Natural killer cell (primary cell): Measurements from ENCODE around the gene RAB30. TPM values are rescaled to one million over a fixed set of nuclear protein-coding genes. Genes with fewer than 3 reads are reported as not detected.
A peak's percentile ranks its signal among the peaks of the same experiment; 100 is the strongest.

Experiments used
- ATAC-seq, 3 donors: fragments of 150-1000 bp in 2 of 3; fragments of 200-7000 bp in 1 of 3; cut with Tn5 transposase; 1 replicate in 1 of 3; 2 replicates in 2 of 3; pipeline ENCODE4 v1.10.0; 2021; ENCODE audit warnings: mild to moderate bottlenecking in 2 of 3, moderate library complexity in 2 of 3
- DNase-seq, 2 donors: peaks; one replicate each; pipeline versions ENCODE4 v3.0.0 to v3.0.0-alpha.2; 2013 to 2021; ENCODE audit warnings: mixed read lengths in 1 of 2
- H3K27ac ChIP-seq: one replicate; pipeline ENCODE4 v1.5.1; 2013; ENCODE audit warnings: mild to moderate bottlenecking, low read length
- H3K27me3 ChIP-seq: one replicate; pipeline ENCODE4 v1.6.1; 2013; ENCODE audit warnings: low read length; ENCODE audit not compliant: control insufficient read depth, insufficient read depth
- H3K36me3 ChIP-seq: one replicate; pipeline ENCODE4 v1.6.1; 2013; ENCODE audit warnings: low read length; ENCODE audit not compliant: control insufficient read depth, insufficient read depth
- H3K4me1 ChIP-seq: one replicate; pipeline ENCODE4 v1.6.1; 2013; ENCODE audit warnings: low read length; ENCODE audit not compliant: control insufficient read depth, insufficient read depth
- H3K4me3 ChIP-seq: one replicate; pipeline ENCODE4 v1.5.1; 2013; ENCODE audit warnings: low read length
- H3K9me3 ChIP-seq: one replicate; pipeline ENCODE4 v1.6.1; 2013; ENCODE audit warnings: low read length; ENCODE audit not compliant: control insufficient read depth, insufficient read depth
- H3K27ac Mint-ChIP-seq, 2 donors: one replicate each; pipeline ENCODE4 v1.8.0; 2022; ENCODE audit warnings: mild to moderate bottlenecking in 2 of 2, mixed read lengths in 2 of 2, moderate library complexity in 1 of 2
- H3K27me3 Mint-ChIP-seq, 2 donors: one replicate each; pipeline ENCODE4 v1.8.0; 2022; ENCODE audit warnings: low read depth in 2 of 2, mixed read lengths in 2 of 2
- H3K36me3 Mint-ChIP-seq: one replicate; pipeline ENCODE4 v1.8.0; 2022; ENCODE audit warnings: mixed read lengths
- H3K4me1 Mint-ChIP-seq, 2 donors: one replicate each; pipeline ENCODE4 v1.8.0; 2022; ENCODE audit warnings: mixed read lengths in 2 of 2
- H3K4me3 Mint-ChIP-seq: one replicate; pipeline ENCODE4 v1.8.0; 2022; ENCODE audit warnings: mild to moderate bottlenecking, moderate library complexity, mixed read lengths
- H3K9me3 Mint-ChIP-seq, 2 donors: one replicate each; pipeline ENCODE4 v1.8.0; 2022; ENCODE audit warnings: mixed read lengths in 2 of 2
- CTCF ChIP-seq: fragments of 200-600 bp; IDR thresholded peaks from one replicate; pipeline ENCODE4 v1.8.0; 2022; ENCODE audit warnings: antibody characterized with exemption
- WGBS: methylation state at CpG from one replicate; pipeline ENCODE4 v1.1.7; 2013; ENCODE audit warnings: missing lambda C conversion rate; ENCODE audit not compliant: insufficient coverage; 5-methylcytosine and 5-hydroxymethylcytosine counted together
- intact Hi-C: fragments of 100-400 bp; cut with micrococcal nuclease; formaldehyde crosslinking; loops from one replicate; pipeline ENCODE4 v1.14.2; 2022
- total RNA-seq, 4 donors: library from RNA; stranded (reverse); fragments of 120-200 nt in 1 of 4; gene quantifications; one replicate each; pipeline versions ENCODE4 v1.2.3 to v1.2.4, GENCODE V29; 2013 to 2022

RAB30 gene
- total RNA-seq, 3 donors from 2014 or later (not counting 1 experiment from before 2014, with no cell fraction given), result 10.2 to 23.3 (median 20.5) TPM

GRCh38 chr11:83118814-83119213 is 47.1 kb upstream of the RAB30 start:
- H3K9me3 Mint-ChIP-seq, result no peaks in the 10 kb centered on the region
- Histone ChIP-seq H3K27ac (peak overlapping the region; percentile 74), H3K4me1 (peaks cover 27% of the 10 kb centered on the region), H3K9me3 (no peaks in the 10 kb centered on the region), H3K27me3 (no peaks in the 10 kb centered on the region), H3K4me3 (no peak overlapping the region), H3K36me3 (no peaks in the 10 kb centered on the region)
- TF ChIP-seq CTCF, result no peak
- ATAC-seq (no peak), DNase-seq (no peak)
- H3K4me3 Mint-ChIP-seq, result no peak overlapping the region
- H3K27ac Mint-ChIP-seq, result peak overlapping the region; percentile 83 to 86
- H3K27me3 Mint-ChIP-seq, result no peaks in the 10 kb centered on the region
- intact Hi-C loops, result no loop called here
- no peaks in the 10 kb centered on the region for H3K36me3 Mint-ChIP-seq
- H3K4me1 Mint-ChIP-seq, result peaks cover 36 to 37% of the 10 kb centered on the region in 2 donors

- Mint-ChIP-seq H3K9me3 (no peaks in the 10 kb centered on the region), H3K4me3 (peak overlapping the region; percentile 93), H3K27me3 (no peaks in the 10 kb centered on the region), H3K27ac (peak overlapping the region; percentile 66 to 83), H3K4me1 (peaks cover 30 to 31% of the 10 kb centered on the region in 2 donors), H3K36me3 (peaks cover 3% of the 10 kb centered on the region)
- intact Hi-C loops, result loop anchor here (2.0 kb wide), 2 partner anchors 41 to 43 kb away; partner anchors contain the start of gene PCF11
- H3K36me3 ChIP-seq, result no peaks in the 10 kb centered on the region
- WGBS, result 95% methylated on average over 3 of the region's 3 CpGs
- peak in 1 of 2 donors; percentile 4 for DNase-seq
- no peak for TF ChIP-seq CTCF
- ATAC-seq, result no peak
- peak overlapping the region; percentile 58 for H3K4me3 ChIP-seq
- peaks cover 27% of the 10 kb centered on the region for H3K4me1 ChIP-seq
- no peaks in the 10 kb centered on the region for H3K9me3 ChIP-seq
- no peak overlapping the region for H3K27ac ChIP-seq
- H3K27me3 ChIP-seq, result no peaks in the 10 kb centered on the region
Observed at GRCh38 chr11:83116015-83116641, 44.4 kb upstream of the RAB30 start.

DNA sequence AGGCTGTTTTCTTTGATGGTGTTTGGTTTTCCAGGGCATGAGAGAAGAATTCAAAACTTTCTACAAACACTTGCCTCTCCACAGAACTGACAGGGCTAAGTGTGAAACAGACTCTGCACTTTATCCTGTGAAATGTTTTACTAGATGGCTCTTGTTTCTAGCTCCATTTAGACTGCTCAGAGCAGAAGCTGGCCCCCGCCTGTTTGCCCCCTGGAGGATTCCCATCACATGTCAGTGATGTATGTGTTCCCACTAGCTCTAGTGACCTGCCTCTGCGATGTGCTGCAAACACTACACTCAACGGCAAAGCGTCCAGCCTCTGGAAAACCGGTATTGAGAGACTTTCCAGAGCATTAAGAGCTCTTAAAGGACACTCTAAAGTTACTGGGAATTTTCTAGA is 43.9 kb upstream of the RAB30 start:
- 92% methylated on average over 5 of the region's 5 CpGs for WGBS
- peaks cover 30 to 31% of the 10 kb centered on the region in 2 donors for H3K4me1 Mint-ChIP-seq
- no peaks in the 10 kb centered on the region for H3K9me3 Mint-ChIP-seq

More for the DNA sequence above, 43.9 kb upstream of the RAB30 start:
- peaks cover 6% of the 10 kb centered on the region for H3K36me3 Mint-ChIP-seq
- no peak overlapping the region for H3K4me3 ChIP-seq
- H3K27ac ChIP-seq, result no peak overlapping the region
- no peaks in the 10 kb centered on the region for H3K27me3 ChIP-seq
- intact Hi-C loops, result no loop called here
- no peaks in the 10 kb centered on the region for H3K9me3 ChIP-seq
- no peaks in the 10 kb centered on the region for H3K27me3 Mint-ChIP-seq
- no peaks in the 10 kb centered on the region for H3K36me3 ChIP-seq
- TF ChIP-seq CTCF, result no peak
- DNase-seq, result peak in 1 of 2 donors; percentile 9
- H3K27ac Mint-ChIP-seq, result peak overlapping the region; percentile 66 to 83
- H3K4me3 Mint-ChIP-seq, result peak overlapping the region; percentile 76
- H3K4me1 ChIP-seq, result peaks cover 27% of the 10 kb centered on the region
- peak in 1 of 3 donors; percentile 26 for ATAC-seq
